HepG2 (cell line): ENCODE data around the gene PNO1.

Source experiments
- CHD2 ChIP-seq: IDR thresholded peaks from 2 replicates; pipeline ENCODE4 v1.6.1; 2011; ENCODE audit warnings: low read depth, low read length, improper control_type of control experiment
- FOSL1 ChIP-seq: sonication (generic); formaldehyde crosslinking; IDR thresholded peaks from 2 replicates; pipeline ENCODE4 v1.9.0; 2021; ENCODE audit warnings: missing genetic modification reagents, borderline replicate concordance
- MBD4 ChIP-seq: IDR thresholded peaks from 2 replicates; pipeline ENCODE4 v1.6.1; 2012; ENCODE audit warnings: low read length, inconsistent platforms, borderline replicate concordance
- PCBP1 ChIP-seq: fragments of 200-400 bp; formaldehyde crosslinking; IDR thresholded peaks from 2 replicates; pipeline ENCODE4 v1.6.1; 2017; ENCODE audit warnings: mild to moderate bottlenecking, low read depth, low read length, borderline replicate concordance
- RFX5 ChIP-seq: IDR thresholded peaks from 2 replicates; pipeline ENCODE4 v1.6.1; 2011; ENCODE audit warnings: low read depth, low read length, improper control_type of control experiment
- SIN3A ChIP-seq: IDR thresholded peaks from 2 replicates; pipeline ENCODE4 v1.6.1; 2011; ENCODE audit warnings: low read depth, mild to moderate bottlenecking, control low read depth, low read length, borderline replicate concordance
- ZFP37 ChIP-seq: sonication (generic); formaldehyde crosslinking; IDR thresholded peaks from 2 replicates; pipeline ENCODE4 v1.4.0; 2020; ENCODE audit warnings: missing genetic modification reagents, borderline replicate concordance
- ZNF264 ChIP-seq: sonication (generic); formaldehyde crosslinking; IDR thresholded peaks from 2 replicates; pipeline ENCODE4 v1.4.0; 2020; ENCODE audit warnings: missing genetic modification reagents
- ZNF878 ChIP-seq: sonication (generic); formaldehyde crosslinking; IDR thresholded peaks from 2 replicates; pipeline ENCODE4 v1.8.1; 2023; ENCODE audit warnings: mild to moderate bottlenecking, missing genetic modification reagents, moderate library complexity
- TF ChIP-seq, protein P1 (sequence below): sonication (generic); formaldehyde crosslinking; IDR thresholded peaks from 2 replicates; pipeline ENCODE4 v1.5.0; 2020; ENCODE audit warnings: mild to moderate bottlenecking, missing genetic modification reagents, moderate library complexity

GRCh38 chr2:68206793-68207192, 49.1 kb downstream of the PNO1 start:
- TF ChIP-seq RFX5 (no peak), CHD2 (no peak), ZNF878 (no peak), ZFP37 (no peak), MBD4 (no peak), ZNF264 (CRISPR knock-in tag) (no peak), SIN3A (no peak), FOSL1 (CRISPR knock-in tag) (no peak), PCBP1 (no peak)
- TF ChIP-seq, protein P1, sequence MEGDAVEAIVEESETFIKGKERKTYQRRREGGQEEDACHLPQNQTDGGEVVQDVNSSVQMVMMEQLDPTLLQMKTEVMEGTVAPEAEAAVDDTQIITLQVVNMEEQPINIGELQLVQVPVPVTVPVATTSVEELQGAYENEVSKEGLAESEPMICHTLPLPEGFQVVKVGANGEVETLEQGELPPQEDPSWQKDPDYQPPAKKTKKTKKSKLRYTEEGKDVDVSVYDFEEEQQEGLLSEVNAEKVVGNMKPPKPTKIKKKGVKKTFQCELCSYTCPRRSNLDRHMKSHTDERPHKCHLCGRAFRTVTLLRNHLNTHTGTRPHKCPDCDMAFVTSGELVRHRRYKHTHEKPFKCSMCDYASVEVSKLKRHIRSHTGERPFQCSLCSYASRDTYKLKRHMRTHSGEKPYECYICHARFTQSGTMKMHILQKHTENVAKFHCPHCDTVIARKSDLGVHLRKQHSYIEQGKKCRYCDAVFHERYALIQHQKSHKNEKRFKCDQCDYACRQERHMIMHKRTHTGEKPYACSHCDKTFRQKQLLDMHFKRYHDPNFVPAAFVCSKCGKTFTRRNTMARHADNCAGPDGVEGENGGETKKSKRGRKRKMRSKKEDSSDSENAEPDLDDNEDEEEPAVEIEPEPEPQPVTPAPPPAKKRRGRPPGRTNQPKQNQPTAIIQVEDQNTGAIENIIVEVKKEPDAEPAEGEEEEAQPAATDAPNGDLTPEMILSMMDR (CRISPR knock-in tag) = no peak
